GM19099 (cell line): ENCODE data around the gene DPH6.

Experiments
- POLR2A ChIP-seq: IDR thresholded peaks from 3 replicates; pipeline ENCODE4 v1.6.1; 2011; ENCODE audit warnings: low read depth; ENCODE audit not compliant: insufficient read length; ENCODE audit errors: extremely low read depth

Gene DPH6

GRCh38 chr15:35545824-35546510, at the start of gene DPH6:
TSS of gene DPH6 (minus strand) at chr15:35546165. CDS start at chr15:35546141, 24 bp downstream.
- peak; percentile 82 for TF ChIP-seq POLR2A

- no peak for TF ChIP-seq POLR2A
Observed at GRCh38 chr15:35595656-35596055, 49.7 kb upstream of the DPH6 start.

DNA sequence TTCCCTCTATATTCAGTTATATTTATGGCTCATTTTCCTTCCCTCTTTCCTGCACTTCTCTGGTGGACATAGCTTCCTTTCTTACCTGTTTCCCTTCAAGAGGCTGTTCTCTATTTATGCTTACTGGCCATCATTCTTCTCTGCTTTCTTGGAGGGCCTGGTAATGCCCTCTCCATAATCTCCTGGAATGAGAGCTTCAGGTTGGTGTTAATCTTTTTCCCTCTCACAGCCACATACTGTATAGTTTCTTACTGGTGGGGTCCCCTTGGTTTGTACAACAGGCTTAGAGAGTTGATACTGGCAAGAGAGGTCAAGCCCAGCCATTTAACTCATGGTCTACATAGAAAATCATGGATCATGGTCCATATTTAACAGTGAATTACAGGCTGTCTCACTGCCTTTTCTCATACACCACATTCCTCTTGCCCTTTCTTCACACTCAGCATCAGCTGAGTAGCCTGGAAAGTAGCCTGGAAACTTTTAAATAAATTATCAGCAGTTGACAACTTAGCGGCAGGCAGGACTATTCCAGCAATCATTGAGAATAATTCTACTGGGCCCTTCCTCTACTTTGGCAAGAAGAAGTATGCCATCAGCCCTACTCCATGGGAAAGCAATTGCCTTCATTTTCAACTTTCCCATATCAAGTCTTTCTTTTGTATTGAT, 38.0 kb upstream of the DPH6 start:
- TF ChIP-seq POLR2A: no peak

DNA sequence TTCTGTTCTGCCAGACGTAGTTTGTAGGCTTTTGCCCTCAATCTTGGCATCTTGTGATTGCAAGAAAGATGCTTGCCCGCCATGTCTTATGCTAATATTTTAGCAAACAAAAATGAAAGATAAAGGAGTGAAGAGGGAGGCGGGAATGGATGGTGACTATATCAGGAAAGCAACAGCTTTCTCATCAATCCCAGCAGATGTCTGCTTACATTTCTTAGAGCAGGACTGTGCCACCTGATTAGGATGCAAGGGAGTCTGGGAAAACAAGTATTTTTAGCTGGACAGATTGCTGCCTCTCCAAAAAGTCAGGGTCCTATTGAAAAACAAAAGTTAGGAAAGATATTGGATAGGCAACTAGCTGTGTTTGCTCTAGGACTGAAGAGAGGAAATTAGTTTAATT, 34.6 kb upstream of the DPH6 start:
- no peak for TF ChIP-seq POLR2A

DNA sequence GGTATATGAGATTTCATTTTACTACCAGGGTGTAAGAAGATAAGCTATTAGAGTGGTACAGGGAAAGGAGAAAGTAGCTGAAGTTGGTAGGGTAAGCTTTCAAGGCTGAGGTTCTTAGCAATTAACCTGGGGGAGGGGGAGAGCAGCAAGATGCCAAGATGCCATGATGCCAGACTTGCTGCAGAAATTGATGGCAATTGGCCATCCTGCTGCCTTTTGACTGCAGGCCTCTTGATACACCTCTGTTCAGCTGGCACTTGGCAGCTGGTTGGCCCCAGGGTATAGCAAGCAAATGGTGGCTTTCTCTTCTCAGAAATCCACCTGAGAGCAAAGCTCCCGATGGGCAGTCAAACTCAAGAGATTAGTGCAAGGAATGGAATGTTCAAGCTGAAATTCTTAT, 21.4 kb upstream of the DPH6 start:
- TF ChIP-seq POLR2A: no peak

GRCh38 chr15:35566991-35567390, 21.0 kb upstream of the DPH6 start:
- no peak for TF ChIP-seq POLR2A

GRCh38 chr15:35565901-35566300, 19.9 kb upstream of the DPH6 start:
- TF ChIP-seq POLR2A: no peak

- TF ChIP-seq POLR2A: no peak
Observed at GRCh38 chr15:35562641-35563040, 16.7 kb upstream of the DPH6 start.

DNA sequence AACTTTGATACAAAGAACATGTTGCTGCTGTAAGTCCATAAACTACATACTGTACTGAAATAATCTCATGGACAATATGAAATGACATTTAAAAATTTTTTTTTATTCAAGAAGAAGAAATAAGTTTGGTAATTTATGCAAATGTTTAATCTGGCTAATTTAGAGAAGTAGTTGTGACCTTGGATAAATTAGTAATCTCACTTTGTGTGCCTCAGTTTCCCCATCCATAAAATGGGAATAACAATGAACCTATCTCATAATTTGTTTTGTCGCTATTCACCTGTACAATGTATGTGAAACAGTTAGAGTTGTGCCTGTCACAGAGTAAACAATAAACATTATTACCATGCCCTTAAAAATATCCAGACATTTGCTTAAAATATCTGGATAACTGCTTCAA, 15.3 kb upstream of the DPH6 start:
- TF ChIP-seq POLR2A: no peak

GRCh38 chr15:35560870-35561269, 14.9 kb upstream of the DPH6 start:
- TF ChIP-seq POLR2A: no peak

DNA sequence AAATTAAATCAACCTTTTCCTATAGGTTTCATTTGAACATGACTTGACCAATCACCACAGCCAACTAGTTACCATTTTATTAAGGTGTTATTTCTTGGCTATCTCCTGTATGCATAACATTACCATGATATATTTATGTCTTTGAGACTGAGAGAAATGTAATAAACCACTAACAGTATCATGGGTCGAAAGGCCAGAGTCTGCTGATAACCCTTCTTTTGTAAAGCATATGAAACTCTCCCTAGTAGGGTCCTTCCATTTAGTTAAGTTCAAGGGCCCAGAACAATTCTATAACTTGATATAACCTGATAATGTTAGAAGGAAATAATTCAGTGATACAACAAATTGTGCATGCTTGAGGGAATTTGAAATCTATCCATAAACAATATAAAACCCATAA, 14.3 kb upstream of the DPH6 start:
- TF ChIP-seq POLR2A: no peak

GRCh38 chr15:35559683-35560082, 13.7 kb upstream of the DPH6 start:
- no peak for TF ChIP-seq POLR2A

GRCh38 chr15:35557544-35557943, 11.6 kb upstream of the DPH6 start:
- no peak for TF ChIP-seq POLR2A

DNA sequence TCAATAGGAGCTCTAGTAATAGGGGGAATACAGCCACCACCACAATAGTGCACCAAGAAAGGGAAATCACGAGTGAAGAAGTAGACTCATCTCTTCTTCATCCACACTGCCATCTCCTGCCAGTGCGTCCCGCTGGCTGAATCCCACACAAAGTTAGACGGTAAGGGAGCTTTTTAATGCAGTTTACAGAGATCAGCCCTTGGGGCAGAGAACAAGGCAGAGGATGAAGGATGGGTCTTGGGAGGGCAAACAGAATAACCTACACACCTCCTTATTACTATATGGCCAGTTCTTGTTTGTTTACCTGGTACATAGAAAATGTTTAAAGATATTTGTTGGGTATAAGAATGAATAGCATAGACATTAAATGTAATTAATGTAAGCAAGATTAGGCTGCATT, 11.0 kb upstream of the DPH6 start:
- no peak for TF ChIP-seq POLR2A

- TF ChIP-seq POLR2A: no peak
Observed at GRCh38 chr15:35555244-35555643, 9.3 kb upstream of the DPH6 start.

DNA sequence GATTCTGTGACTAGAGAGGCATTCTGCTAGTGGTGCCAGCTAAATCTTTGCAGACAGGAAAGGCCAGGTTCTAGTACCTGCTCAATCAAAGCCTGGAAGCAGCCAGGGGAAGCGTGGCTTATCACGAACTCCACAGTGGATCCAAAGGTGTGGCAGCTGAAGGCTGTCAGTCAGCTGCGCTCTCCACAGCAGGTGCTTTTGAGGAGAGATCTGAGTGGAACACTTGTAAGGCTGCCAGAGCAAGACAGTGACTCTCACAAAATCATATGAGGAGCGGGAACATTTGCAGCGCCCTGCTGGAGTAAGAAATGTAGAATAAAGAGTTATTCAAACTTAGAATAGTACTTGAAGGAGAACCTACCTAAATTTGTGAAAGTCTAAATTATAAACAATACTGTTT, 5.0 kb upstream of the DPH6 start:
- TF ChIP-seq POLR2A: no peak

DNA sequence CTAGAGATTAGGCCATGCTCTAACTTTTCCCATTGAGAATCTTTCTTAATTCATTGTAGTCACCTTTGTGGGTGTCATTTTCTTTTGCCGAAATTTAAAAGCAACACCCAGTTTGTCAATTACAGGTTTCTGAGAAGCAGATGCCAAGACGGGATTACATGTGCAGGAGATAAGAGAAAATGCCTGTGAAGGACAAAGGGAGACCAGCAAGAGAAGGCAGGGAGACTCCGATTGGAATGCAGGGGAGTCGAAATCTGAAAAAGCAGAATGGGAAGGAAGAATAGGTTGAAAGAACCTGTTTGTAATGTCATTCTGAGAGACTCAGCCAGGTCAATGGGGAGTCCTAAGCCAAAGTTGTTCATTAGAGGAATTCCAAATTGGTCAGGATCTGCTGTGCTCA, 3.6 kb upstream of the DPH6 start:
- no peak for TF ChIP-seq POLR2A

DNA sequence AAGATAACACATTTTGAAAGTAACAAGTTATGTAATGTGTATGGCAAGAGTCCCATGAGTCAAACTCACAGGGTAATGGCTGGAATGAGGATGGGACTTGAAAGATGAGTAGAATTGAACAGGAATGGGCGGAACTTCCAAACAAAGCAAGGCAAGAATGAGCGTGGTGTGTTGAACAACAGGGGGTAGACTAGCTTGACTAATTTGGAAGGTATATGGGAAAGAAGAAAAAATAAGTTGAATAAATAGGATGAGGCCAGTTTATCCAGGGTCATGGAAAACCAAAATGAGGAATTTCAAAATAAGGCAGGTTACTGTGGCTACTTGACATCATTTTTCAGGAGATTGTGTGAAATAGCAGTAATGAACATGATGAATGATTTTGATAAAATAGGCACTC, 2.5 kb upstream of the DPH6 start:
- TF ChIP-seq POLR2A: no peak
